Right renal pelvis (tissue), 4 donors: ENCODE results near the gene CFAP65. TPM values are rescaled to one million over a fixed set of nuclear protein-coding genes. Genes with fewer than 3 reads are reported as not detected.

Experiments used
- DNase-seq, 4 donors: peaks; one replicate each; pipeline ENCODE4 v3.0.0-alpha.2; 2013; ENCODE audit warnings: low read depth in 4 of 4, low spot score in 3 of 4, missing footprints in 1 of 4
- polyA plus RNA-seq, 4 donors: library from polyadenylated mRNA; unstranded; fragments of 120-200 nt; gene quantifications; one replicate each; pipeline ENCODE4 v1.2.1, GENCODE V29; 2013; ENCODE audit not compliant: insufficient read length in 4 of 4

CFAP65 gene
- polyA plus RNA-seq, 4 donors = 0.19 to 0.41 (median 0.25) TPM

- DNase-seq = no peak
Measured at GRCh38 chr2:218981881-218982585, 59.3 kb downstream of the CFAP65 start.

GRCh38 chr2:218981390-218981880 is 59.9 kb downstream of the CFAP65 start:
- DNase-seq = no peak

- no peak for DNase-seq
Measured at GRCh38 chr2:218980735-218981389, 60.5 kb downstream of the CFAP65 start.

- peak; percentile 68 to 78 (median 70) for DNase-seq
Measured at GRCh38 chr2:218979846-218980734, 61.2 kb downstream of the CFAP65 start.

- no peak for DNase-seq
Measured at GRCh38 chr2:218975060-218975777, 66.1 kb downstream of the CFAP65 start.

GRCh38 chr2:218970894-218971293 is 70.4 kb downstream of the CFAP65 start:
- DNase-seq = no peak

GRCh38 chr2:218964041-218964771 is 77.1 kb downstream of the CFAP65 start:
- no peak for DNase-seq

GRCh38 chr2:218963601-218964000 is 77.7 kb downstream of the CFAP65 start:
- DNase-seq = no peak

- peak; percentile 70 to 75 (median 72) for DNase-seq
Measured at GRCh38 chr2:218962859-218963492, 78.3 kb downstream of the CFAP65 start.

GRCh38 chr2:218961651-218962570 is 79.4 kb downstream of the CFAP65 start:
- DNase-seq = no peak

- no peak for DNase-seq
Measured at GRCh38 chr2:218961229-218961628, 80.1 kb downstream of the CFAP65 start.

- DNase-seq = no peak
Measured at GRCh38 chr2:218960309-218961165, 80.8 kb downstream of the CFAP65 start.

- DNase-seq = no peak
Measured at GRCh38 chr2:218959761-218960308, 81.5 kb downstream of the CFAP65 start.

GRCh38 chr2:218959141-218959731 is 82.1 kb downstream of the CFAP65 start, which contains the start of gene CDK5R2:
TSS of gene CDK5R2 (plus strand) at chr2:218959666. CDS start at chr2:218959821, 155 bp downstream.
- DNase-seq = peak; percentile 75 to 84 (median 78)

- no peak for DNase-seq
Measured at GRCh38 chr2:218958276-218958675, 83.0 kb downstream of the CFAP65 start.

GRCh38 chr2:218957671-218958070 is 83.6 kb downstream of the CFAP65 start:
- no peak for DNase-seq
